SH-SY5Y (cell line): ENCODE results near the gene SLC10A2.

Experiments used
- GATA2 ChIP-seq: IDR thresholded peaks from 2 replicates; pipeline ENCODE4 v1.6.1; 2011; ENCODE audit warnings: mild to moderate bottlenecking, low read depth, low read length
- GATA3 ChIP-seq: IDR thresholded peaks from 2 replicates; pipeline ENCODE4 v1.6.1; 2011; ENCODE audit warnings: low read depth, mild to moderate bottlenecking, low read length, moderate library complexity

SLC10A2 gene

DNA sequence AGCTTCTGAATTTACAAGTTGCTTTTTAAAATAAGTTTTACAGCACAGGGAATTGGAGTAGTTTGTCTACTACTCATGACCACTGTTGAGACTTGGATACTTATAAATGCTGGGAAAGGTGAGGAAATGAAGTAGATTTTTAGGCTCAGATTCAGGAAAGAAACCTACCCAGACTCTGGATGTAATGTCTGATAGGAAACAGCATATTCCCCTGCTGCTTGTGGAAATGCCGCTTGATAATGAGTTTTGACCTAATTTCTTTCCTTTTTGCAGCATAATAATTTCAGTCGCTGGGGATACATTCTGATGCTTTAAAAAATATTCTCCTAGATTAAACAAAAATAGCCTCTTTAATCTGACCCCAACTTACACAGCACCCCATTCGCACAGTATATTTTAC lies 53.6 kb downstream of the SLC10A2 start:
- TF ChIP-seq GATA2 (no peak), GATA3 (no peak)

DNA sequence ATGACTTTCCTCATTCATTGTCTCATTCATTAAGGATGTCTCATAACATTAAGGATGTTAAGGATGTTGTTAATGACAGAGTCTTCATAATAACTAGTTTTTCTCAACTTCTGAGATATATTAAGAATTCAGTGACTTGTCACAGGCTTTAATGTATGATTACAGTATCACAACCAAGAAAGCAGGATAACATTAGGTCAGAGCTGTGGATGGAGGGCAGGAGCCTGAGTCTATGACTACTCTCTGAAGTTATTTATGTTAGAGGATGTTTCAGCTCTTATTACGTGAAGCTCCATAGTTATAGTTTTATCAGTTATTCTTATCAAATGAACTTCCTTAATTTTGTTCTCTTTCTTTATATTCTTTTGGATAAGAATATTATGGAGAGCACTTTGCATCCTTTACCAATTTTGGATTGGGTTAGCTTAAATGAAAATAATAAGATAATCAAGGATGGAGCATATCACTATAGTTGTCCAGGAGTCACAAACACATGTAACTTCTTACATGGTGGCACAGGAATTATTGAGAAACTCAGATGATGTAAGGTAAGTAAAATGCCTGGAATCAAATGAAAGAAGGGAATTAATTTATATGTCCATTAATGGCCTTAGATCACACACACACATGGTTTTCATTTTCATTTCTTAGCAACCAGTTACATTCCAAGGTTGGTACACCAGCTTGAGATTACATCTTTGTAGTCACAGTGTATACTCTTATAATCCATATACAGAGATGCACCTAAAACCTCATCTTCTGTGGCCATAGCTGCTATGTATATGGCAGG lies 57.0 kb downstream of the SLC10A2 start:
- TF ChIP-seq GATA2, result no peak
- no peak for TF ChIP-seq GATA3

GRCh38 chr13:103007427-103007762 lies 58.8 kb downstream of the SLC10A2 start:
- TF ChIP-seq GATA3, result no peak
- TF ChIP-seq GATA2, result no peak

DNA sequence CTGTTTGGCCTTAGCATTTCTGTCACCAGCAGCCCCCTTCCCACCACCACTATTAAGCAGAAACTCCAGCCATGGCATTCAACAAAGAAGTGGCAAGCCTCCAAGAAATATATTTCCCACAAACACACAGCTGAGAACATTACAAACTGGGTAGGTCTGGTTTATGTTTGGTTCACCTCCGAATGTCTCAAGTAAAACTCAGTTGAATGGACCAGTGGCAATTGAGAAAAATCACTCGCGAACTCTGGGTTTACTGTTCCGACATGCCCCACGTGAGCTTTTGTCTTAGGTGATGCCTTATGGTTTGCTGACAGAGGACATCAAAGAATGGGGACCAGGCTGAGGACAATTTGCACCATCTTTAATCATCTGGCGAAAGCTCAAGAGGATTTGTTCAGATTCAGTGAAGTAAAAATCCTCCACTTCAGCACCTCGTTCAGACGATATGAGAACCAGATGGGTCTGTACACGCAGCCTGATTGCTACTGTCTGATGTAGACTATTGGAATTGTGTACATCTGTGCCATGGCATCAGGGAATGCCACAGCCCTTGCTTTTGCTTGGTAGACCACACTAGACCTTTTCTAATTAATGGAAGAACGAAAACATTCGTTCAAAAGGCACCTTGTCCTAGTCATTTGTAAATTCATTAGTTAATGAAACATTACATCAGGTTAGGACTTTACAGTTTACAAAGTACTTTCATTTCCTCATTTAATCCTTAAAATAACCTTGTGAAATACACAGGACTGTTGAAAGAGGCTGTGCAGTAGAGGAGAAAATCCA lies 59.4 kb downstream of the SLC10A2 start:
- TF ChIP-seq GATA3 (no peak), GATA2 (no peak)

- TF ChIP-seq GATA3 (no peak), GATA2 (no peak)
Measured at GRCh38 chr13:103004661-103005345, 61.4 kb downstream of the SLC10A2 start.

DNA sequence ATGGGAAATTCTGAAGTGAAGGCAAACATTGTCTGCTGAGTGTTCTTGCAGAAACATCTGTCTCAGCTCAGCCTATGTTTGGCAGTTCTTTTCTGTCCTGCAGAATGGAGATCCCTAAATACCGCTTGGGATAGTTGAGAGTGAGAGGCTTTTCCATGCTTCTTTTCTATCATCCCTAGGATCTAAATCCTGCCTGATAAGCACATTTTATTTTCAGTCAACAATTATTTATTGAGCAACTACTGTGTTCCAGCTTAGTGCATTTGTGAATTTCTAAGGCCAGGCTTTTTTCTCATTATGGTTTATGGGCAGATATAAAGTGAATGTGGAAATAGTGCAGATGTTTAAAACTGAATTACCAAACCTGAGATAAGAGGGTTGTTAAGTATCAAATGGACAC lies 62.6 kb downstream of the SLC10A2 start:
- TF ChIP-seq GATA2, result no peak
- no peak for TF ChIP-seq GATA3

DNA sequence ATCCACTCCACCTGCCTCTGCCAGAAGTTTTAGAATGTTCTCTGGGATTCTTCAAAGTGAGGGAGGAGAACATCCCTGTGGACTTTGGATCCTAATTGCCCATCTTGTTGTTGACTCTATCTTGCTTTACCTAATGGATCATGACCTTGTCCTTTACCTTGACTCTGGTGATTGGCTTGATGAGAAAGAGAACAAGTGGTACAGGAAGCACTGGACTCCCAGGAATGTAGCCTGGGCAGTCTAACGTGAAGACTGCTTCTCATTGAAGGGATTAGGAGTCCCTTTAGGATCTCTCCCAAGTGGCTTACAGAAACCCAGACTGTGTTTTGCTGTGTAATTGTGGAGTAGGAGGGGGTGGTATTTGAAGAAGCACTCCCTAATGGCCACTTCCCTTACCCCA lies 63.9 kb downstream of the SLC10A2 start:
- TF ChIP-seq GATA3 (no peak), GATA2 (no peak)

GRCh38 chr13:103000157-103000556 lies 66.1 kb downstream of the SLC10A2 start:
- TF ChIP-seq GATA2 (no peak), GATA3 (no peak)

- TF ChIP-seq GATA2, result no peak
- no peak for TF ChIP-seq GATA3
Measured at GRCh38 chr13:102999499-102999898, 66.7 kb downstream of the SLC10A2 start.
